ENCODE measurements around the gene HMGXB3.

Gene HMGXB3

GRCh38 chr5:150073677-150074076 lies 73.1 kb downstream of the HMGXB3 start:
- TF ChIP-seq CTCF (conservative IDR thresholded peaks at IDR 0.05; ENCODE audit: low read length): no peak

GRCh38 chr5:150075233-150075632 lies 74.7 kb downstream of the HMGXB3 start:
- TF ChIP-seq CTCF (conservative IDR thresholded peaks at IDR 0.05; ENCODE audit: low read length): no peak
- no peak overlapping the region for H3K4me3 ChIP-seq (ENCODE audit: low read length)
- no peak for DNase-seq (ENCODE audit: low read depth)

More at GRCh38 chr5:150073677-150074076, 73.1 kb downstream of the HMGXB3 start:
- DNase-seq (ENCODE audit: low read depth): no peak
- H3K4me3 ChIP-seq (ENCODE audit: low read length): no peak overlapping the region

- no peak for DNase-seq (ENCODE audit: low read depth)
- H3K4me3 ChIP-seq (ENCODE audit: low read length): no peak overlapping the region
- TF ChIP-seq CTCF (conservative IDR thresholded peaks at IDR 0.05; ENCODE audit: low read length): no peak
These were observed 75.3 kb downstream of the HMGXB3 start for GRCh38 chr5:150075806-150076205.

GRCh38 chr5:150077060-150077459 lies 76.5 kb downstream of the HMGXB3 start:
- no peak for DNase-seq (ENCODE audit: low read depth)
- no peak overlapping the region for H3K4me3 ChIP-seq (ENCODE audit: low read length)
- TF ChIP-seq CTCF (conservative IDR thresholded peaks at IDR 0.05; ENCODE audit: low read length): no peak

GRCh38 chr5:150077996-150078801 lies 77.7 kb downstream of the HMGXB3 start:
- H3K4me3 ChIP-seq (ENCODE audit: low read length): no peak overlapping the region
- no peak for DNase-seq (ENCODE audit: low read depth)
- TF ChIP-seq CTCF (conservative IDR thresholded peaks at IDR 0.05; ENCODE audit: low read length): no peak

GRCh38 chr5:150078802-150079689 lies 78.5 kb downstream of the HMGXB3 start:
- H3K4me3 ChIP-seq (ENCODE audit: low read length): no peak overlapping the region
- peak; percentile 22 for DNase-seq (ENCODE audit: low read depth)
- TF ChIP-seq CTCF (conservative IDR thresholded peaks at IDR 0.05; ENCODE audit: low read length): no peak
